ENCODE data around the gene INTS13. TPM values are rescaled to one million over a fixed set of nuclear protein-coding genes. Genes with fewer than 3 reads are reported as not detected.

Gene INTS13
- total and polyA plus RNA-seq, 2 of the 4 experiments (the other 2 are of a cell fraction), result 9.9 to 31.9 TPM

DNA sequence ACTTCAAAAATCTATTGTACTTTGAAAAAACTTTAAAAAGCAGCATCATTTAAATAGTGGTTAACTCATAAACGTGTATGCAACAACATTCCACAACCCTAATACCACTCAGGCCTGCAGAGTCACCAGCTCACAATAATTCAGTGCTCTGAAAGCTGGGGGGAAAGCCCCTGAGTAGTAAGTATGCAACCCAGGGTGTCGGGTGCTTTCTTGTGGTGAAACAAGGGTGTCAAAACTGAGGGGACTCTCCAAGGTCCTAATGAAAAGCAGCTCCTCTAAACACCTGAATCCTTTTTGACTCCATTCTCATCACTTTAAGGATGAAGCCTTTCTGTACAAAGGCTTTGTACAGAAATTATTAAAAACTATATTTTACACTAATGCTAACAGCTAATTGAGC is 34.2 kb upstream of the INTS13 start:
- ChIA-PET CTCF (no interaction called here), POLR2A (ENCODE audit: unreplicated experiment) (no interaction called here)
- Histone ChIP-seq H3K79me1 (ENCODE audit: low read depth in 1 of 2, low read length in 2 of 2) (no peaks in the 10 kb centered on the region; a peak in 1 of 4 replicates), H3K9ac (ENCODE audit: low read depth, low read length) (no peak overlapping the region), H3K18ac (ENCODE audit: low read depth, low read length) (no peak overlapping the region), H2BK120ac (ENCODE audit: low read depth, low read length) (no peak overlapping the region), H2BK15ac (ENCODE audit: low read depth, low read length) (no peak overlapping the region), H4K5ac (ENCODE audit: low read depth, low read length) (no peak overlapping the region), H3K27me3 (ENCODE audit: control insufficient read depth, insufficient read depth, low read length) (no peaks in the 10 kb centered on the region), H3K56ac (ENCODE audit: extremely low read depth, insufficient read depth, low read length) (no peak overlapping the region), H3K23ac (ENCODE audit: low read depth, low read length) (no peak overlapping the region), H3K14ac (replicated peaks; ENCODE audit: low read depth, low read length) (no peak overlapping the region), H2AFZ (replicated peaks; ENCODE audit: low read length, poor library complexity) (no peak overlapping the region), H3K4me3 (ENCODE audit: insufficient read depth, low read depth, low read length) (no peak overlapping the region), H3K9me3 (ENCODE audit: control insufficient read depth, insufficient read depth, low read length) (no peaks in the 10 kb centered on the region), H2BK5ac (ENCODE audit: low read depth, low read length, poor library complexity, severe bottlenecking) (no peak overlapping the region), H2AK9ac (replicated peaks; ENCODE audit: low read depth, low read length, poor library complexity) (no peak overlapping the region), H3K36me3 (ENCODE audit: control insufficient read depth, insufficient read depth, low read length) (peaks cover 5% of the 10 kb centered on the region; the same call in 1 of the 2 replicates), H4K91ac (ENCODE audit: insufficient read depth, low read depth, low read length) (no peak overlapping the region), H3K9me1 (ENCODE audit: insufficient read depth, low read length) (peaks cover 4% of the 10 kb centered on the region; the same call in 1 of the 2 replicates), H3K4me2 (ENCODE audit: low read depth, low read length) (no peak overlapping the region), H3K27ac (ENCODE audit: insufficient read depth, low read length) (no peak overlapping the region), H3K4me1 (ENCODE audit: control insufficient read depth, insufficient read depth, low read length) (no peaks in the 10 kb centered on the region), H3K4ac (ENCODE audit: low read depth, low read length) (no peak overlapping the region), H4K8ac (ENCODE audit: low read depth in 2 of 2, low read length in 2 of 2) (no peak overlapping the region), H2BK20ac (ENCODE audit: low read depth, low read length) (no peak overlapping the region), H4K20me1 (ENCODE audit: insufficient read depth, low read length) (no peaks in the 10 kb centered on the region), H2AK5ac (ENCODE audit: low read depth, low read length) (no peak overlapping the region)
- WGBS, 2 experiments (ENCODE audit: extremely low coverage in 2 of 2, insufficient read length in 1 of 2), result no CpG with 5 or more reads among the region's 2 CpGs
- in situ Hi-C loops (cut with MboI; ENCODE audit: low sequenced_read_pairs) (no loop called here), dilution Hi-C loops (cut with HindIII; ENCODE audit: low sequenced_read_pairs, unreplicated experiment) (no loop called here), intact Hi-C loops (cut with micrococcal nuclease) (no loop called here)
- BruUV-seq (replicated peaks), result no TSS peak
- ATAC-seq (ENCODE audit: low read depth) (no peak), DNase-seq (no peak)
- no peak for TF ChIP-seq NFE2L2 (IDR thresholded peaks at IDR 0.05; ENCODE audit: low read depth, low read length)
- no peak for TF ChIP-seq CHD1 (IDR thresholded peaks at IDR 0.05; ENCODE audit: low read depth, low read length)
- TF ChIP-seq, protein P1, sequence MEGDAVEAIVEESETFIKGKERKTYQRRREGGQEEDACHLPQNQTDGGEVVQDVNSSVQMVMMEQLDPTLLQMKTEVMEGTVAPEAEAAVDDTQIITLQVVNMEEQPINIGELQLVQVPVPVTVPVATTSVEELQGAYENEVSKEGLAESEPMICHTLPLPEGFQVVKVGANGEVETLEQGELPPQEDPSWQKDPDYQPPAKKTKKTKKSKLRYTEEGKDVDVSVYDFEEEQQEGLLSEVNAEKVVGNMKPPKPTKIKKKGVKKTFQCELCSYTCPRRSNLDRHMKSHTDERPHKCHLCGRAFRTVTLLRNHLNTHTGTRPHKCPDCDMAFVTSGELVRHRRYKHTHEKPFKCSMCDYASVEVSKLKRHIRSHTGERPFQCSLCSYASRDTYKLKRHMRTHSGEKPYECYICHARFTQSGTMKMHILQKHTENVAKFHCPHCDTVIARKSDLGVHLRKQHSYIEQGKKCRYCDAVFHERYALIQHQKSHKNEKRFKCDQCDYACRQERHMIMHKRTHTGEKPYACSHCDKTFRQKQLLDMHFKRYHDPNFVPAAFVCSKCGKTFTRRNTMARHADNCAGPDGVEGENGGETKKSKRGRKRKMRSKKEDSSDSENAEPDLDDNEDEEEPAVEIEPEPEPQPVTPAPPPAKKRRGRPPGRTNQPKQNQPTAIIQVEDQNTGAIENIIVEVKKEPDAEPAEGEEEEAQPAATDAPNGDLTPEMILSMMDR (conservative IDR thresholded peaks at IDR 0.05; ENCODE audit: low read depth, low read length), result no peak
- TF ChIP-seq BHLHE40 (IDR thresholded peaks at IDR 0.05; ENCODE audit: low read depth, low read length), result no peak
- no peak for TF ChIP-seq FOS (IDR thresholded peaks at IDR 0.05; ENCODE audit: low read depth, low read length)
- no peak for TF ChIP-seq RAD21 (IDR thresholded peaks at IDR 0.05; ENCODE audit: low read length)
- no peak for TF ChIP-seq RFX5 (IDR thresholded peaks at IDR 0.05; ENCODE audit: low read depth, low read length)
- no peak for TF ChIP-seq MAZ (IDR thresholded peaks at IDR 0.05; ENCODE audit: borderline replicate concordance, low read depth, low read length)
- no peak for TF ChIP-seq MAFK (IDR thresholded peaks at IDR 0.05; ENCODE audit: low read depth, low read length)
- TF ChIP-seq MXI1 (IDR thresholded peaks at IDR 0.05; ENCODE audit: borderline replicate concordance, low read depth, low read length), result no peak
- TF ChIP-seq SMC3 (IDR thresholded peaks at IDR 0.05; ENCODE audit: low read depth, low read length), result no peak
- TF ChIP-seq, protein P2, sequence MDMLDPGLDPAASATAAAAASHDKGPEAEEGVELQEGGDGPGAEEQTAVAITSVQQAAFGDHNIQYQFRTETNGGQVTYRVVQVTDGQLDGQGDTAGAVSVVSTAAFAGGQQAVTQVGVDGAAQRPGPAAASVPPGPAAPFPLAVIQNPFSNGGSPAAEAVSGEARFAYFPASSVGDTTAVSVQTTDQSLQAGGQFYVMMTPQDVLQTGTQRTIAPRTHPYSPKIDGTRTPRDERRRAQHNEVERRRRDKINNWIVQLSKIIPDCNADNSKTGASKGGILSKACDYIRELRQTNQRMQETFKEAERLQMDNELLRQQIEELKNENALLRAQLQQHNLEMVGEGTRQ (IDR thresholded peaks at IDR 0.05; ENCODE audit: low read depth, low read length), result no peak
- no peak for TF ChIP-seq RCOR1 (IDR thresholded peaks at IDR 0.05; ENCODE audit: insufficient replicate concordance, low read length)
- no peak for TF ChIP-seq POLR2A (IDR thresholded peaks at IDR 0.05; ENCODE audit: low read depth, low read length)
- TF ChIP-seq ELK1 (IDR thresholded peaks at IDR 0.05; ENCODE audit: borderline replicate concordance, low read depth, low read length), result no peak
- no peak for TF ChIP-seq CEBPB (IDR thresholded peaks at IDR 0.05; ENCODE audit: low read depth, low read length)

Measured in IMR-90 (cell line).